ENCODE measurements around the gene SPTB.
A peak's percentile ranks its signal among the peaks of the same experiment; 100 is the strongest.

Gene SPTB

GRCh38 chr14:64763085-64763782 lies 116.5 kb downstream of the SPTB start:
- no peak for DNase-seq

GRCh38 chr14:64762044-64763034 lies 117.4 kb downstream of the SPTB start:
- peak; percentile 98 for DNase-seq

GRCh38 chr14:64761441-64762043 lies 118.2 kb downstream of the SPTB start:
- no peak for DNase-seq

GRCh38 chr14:64760916-64761315 lies 118.8 kb downstream of the SPTB start:
- peak; percentile 63 for DNase-seq

DNA sequence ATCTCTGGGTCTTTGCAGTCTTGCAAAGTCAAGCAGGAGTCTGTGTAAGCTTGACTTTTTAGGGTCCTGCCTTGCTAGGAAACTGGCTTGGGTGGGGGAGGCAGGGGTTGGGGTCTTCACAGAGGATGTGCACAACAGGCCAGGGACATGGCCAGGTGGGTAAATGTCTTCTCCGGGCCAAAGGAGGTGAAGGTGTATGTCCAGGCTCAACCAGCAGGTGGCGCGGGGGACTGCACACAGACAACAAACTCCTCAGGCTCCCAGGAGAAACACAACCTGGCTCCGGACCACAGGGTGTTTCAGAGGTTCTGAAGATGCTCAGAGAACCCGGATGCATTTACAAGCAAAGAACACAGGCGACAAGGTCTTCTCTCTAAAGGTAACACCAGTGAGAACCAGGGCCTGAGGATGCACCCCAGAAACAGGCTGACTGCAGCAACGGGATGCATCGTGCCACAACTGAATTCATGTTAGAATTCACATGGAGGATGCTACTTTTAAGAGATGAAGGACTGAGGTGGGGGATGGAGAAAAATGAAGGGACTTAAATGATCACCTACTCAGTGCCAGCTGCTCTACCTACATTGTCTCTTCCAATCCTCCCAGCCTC lies 119.5 kb downstream of the SPTB start:
- DNase-seq, result peak; percentile 66

DNA sequence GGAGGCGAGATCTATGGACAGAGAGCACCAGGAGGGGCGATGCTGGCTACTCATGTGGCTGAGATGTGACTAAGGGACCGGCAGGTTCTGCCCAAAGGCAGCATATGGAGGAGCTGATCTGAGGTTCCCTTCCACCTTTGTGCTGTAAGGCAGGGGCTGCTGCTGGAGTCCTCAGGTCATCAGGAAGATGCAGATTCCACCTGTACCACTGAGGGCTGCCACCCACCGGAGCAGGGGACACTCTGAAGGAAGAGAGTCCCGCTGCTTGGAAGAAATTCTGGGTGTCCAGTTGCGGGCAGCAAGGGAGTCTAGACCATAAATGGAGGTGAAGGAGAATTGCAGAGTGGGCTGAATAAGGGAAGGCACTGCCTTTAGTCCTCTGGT lies 120.2 kb downstream of the SPTB start:
- peak; percentile 48 for DNase-seq

DNA sequence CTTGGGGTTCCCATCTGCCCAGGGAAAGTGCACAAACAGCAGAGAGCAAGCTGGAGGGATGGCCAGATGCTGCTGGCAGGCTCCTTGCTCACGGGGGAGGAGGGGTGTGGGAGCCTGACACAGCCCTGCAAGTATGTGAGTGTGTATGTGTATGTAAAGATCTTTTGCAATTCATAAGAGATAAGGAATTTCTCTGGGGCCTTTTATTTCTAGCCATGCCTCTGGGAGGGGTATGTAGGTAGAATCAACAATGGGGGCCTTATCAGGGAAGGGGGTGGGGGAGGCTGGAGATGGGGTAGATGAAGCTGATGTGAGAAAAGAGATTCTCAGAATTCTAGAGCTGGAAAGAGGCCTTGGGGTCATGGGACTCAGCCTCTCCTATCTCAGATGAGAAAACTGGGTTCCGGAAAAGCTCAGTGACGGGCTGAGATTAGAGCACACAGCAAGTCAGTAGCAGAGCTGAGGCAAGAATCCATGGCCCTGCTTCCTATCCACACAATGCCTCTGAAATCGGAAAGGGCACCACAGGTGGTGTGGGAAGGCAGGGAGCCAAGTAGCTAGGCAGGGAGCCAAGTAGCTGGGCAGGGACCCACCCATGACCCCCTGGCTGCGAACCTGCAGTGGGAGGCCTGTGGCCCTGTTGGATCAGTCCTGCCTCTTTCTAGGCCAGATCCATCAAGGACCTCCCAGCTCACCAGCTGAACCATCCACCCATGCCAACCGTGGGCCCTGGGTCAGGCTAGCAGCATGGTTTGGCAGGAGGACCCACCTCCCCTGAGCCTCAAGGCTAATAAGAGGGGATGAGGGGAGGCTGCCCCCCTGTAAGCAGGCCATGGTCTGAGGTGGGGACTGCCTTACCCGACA lies 120.8 kb downstream of the SPTB start:
- DNase-seq, result peak; percentile 74

GRCh38 chr14:64758025-64758521 lies 121.6 kb downstream of the SPTB start:
- DNase-seq, result peak; percentile 91

GRCh38 chr14:64757601-64758000 lies 122.1 kb downstream of the SPTB start:
- no peak for DNase-seq

DNA sequence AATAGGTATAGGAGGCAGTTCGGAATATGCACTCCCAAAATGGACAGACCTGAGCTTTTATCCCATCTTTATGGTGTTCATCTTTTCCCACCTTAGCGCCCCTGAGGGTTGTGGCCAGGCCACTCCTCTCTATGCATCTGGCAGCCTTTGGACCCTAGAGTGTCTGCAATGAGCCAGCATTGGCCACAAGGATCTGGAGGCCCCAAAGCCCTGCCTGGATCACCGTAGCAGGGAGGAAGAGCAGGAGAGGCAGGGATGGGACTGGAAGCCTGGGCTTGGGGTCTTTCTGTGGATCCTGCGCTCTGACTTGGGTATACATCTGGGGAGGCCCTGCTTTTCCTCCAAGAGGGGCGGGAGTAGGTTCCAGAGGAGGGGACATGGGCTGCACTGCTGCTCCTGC lies 123.0 kb downstream of the SPTB start:
- DNase-seq, result no peak

DNA sequence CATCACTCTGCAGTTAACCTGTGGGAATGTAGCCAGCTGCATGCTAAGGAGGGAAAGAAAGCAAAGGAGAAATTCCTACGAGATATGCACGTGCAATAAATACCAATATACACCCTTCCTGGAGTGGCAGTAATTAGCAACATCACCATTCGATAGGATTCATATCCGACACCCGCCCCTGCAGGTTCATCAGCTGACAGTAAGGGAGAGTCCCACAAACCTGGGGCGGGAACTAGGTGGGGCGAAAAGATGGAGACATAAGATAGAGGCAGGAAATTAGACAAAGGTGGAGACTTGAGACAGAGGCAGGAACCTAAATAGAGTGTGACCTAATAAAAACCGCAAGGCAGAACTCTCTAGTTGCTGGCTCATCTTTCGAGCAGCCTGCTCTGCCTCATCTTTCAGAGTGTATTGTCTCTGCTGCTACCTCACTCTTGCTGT lies 123.9 kb downstream of the SPTB start:
- no peak for DNase-seq

- no peak for DNase-seq
These were observed 125.0 kb downstream of the SPTB start for GRCh38 chr14:64754685-64755084.

- no peak for DNase-seq
These were observed 125.7 kb downstream of the SPTB start for GRCh38 chr14:64753999-64754398.

- DNase-seq, result no peak
These were observed 126.3 kb downstream of the SPTB start for GRCh38 chr14:64753374-64753773.

- no peak for DNase-seq
These were observed 126.8 kb downstream of the SPTB start for GRCh38 chr14:64752909-64753308.

DNA sequence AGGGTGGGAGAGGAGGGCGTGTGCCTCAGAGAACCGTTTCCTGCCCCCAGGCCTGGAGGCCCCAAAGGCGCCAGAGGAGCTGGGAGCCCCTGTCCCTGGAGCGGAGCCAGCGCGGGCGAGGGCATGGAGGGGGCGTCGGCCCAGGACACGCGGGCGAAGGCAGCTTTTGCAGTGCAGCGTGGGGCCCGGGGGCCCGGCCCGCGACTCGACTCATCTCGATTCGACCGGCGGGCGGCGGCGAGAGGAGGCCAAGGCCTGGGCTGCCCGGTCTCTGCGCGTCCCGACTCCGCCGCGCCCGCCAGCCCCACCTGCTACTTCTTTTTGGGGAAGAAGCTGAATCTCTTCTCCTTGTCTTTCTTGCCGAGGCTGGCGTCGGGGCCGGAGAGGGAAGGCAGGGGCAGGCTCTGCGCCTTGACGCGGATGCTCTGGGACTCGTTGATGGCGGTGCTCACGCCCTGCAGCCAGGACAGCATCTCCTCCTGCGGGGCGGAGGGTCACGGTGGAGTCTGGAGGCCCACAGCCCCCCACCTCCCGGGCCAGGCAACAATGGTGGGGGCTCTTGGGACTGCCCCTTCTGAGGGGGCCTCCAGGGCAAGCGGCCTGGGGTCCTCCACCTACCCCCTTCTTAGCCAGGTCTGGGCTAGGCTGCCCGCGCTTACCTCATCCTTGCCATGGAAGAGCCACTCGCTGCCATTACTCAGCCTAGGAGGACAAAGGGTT lies 130.6 kb downstream of the SPTB start:
- DNase-seq, result no peak

- no peak for DNase-seq
These were observed 131.2 kb downstream of the SPTB start for GRCh38 chr14:64748521-64748920.

GRCh38 chr14:64747327-64747726 lies 132.4 kb downstream of the SPTB start:
- DNase-seq, result no peak

- DNase-seq, result no peak
These were observed 133.1 kb downstream of the SPTB start for GRCh38 chr14:64746298-64747250.

- DNase-seq, result no peak
These were observed 134.1 kb downstream of the SPTB start for GRCh38 chr14:64745511-64746091.
